HG03039 (cell line): ENCODE data around the gene OR2AT4.

ENCODE experiments used
- ATAC-seq: cut with Tn5 transposase; IDR thresholded peaks from one replicate; pipeline ENCODE4 v1.9.1; 2021; ENCODE audit warnings: mild to moderate bottlenecking, moderate library complexity; ENCODE audit not compliant: unreplicated experiment

Gene OR2AT4

DNA sequence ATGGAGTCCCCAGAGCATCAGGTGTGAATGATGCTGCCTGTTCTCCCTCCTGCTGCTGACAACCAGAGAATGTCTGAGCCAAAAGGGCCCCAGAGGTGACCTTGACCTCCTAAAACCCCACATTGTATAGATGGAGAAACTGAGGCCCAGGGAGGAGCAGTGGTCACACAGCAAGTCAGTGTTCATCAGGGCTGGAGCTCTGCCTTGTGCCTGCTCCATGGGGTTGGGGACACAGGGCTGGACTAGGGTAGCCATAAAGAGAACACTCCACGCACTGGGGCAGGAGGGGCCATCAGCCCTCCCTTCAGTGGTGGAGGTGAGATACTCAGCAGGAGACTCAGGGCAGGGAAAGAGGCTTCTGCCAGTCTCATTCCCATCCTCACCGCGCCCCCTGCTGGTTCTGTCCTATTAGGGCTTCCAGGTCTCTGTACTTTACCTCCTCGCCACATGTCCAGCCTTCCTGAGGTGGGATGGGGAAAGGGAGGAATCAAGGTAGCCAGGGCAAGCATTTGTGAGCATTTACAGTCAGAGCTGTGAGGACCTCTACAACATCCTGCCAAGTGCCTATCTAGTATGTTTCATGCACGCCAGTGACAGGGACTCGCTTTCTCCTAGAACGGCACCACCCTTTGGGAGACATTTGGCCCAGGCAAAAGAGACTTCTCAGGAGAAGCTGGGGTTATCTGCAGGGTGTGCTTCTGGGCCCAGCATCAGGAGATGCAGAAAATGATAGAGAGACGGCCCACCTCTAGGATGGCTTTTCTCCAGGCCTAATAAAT, 64.7 kb downstream of the OR2AT4 start:
- no peak for ATAC-seq
